LHCN-M2 (cell line): ENCODE data around the gene COX7A2L. TPM values are rescaled to one million over a fixed set of nuclear protein-coding genes. Genes with fewer than 3 reads are reported as not detected.

ENCODE experiments used
- DNase-seq: peaks from one replicate; pipeline ENCODE4 v3.0.0-alpha.2; 2012; ENCODE audit warnings: low read depth
- total RNA-seq: library from RNA; depleted of rRNA; stranded (reverse); fragments of >200 nt; gene quantifications from 2 replicates; pipeline ENCODE4 v1.2.3, GENCODE V29; 2014; rRNA removed

The COX7A2L gene
- total RNA-seq, 1 experiment from 2014 or later = 166 TPM

- DNase-seq = no peak
These were observed 39.5 kb downstream of the COX7A2L start for GRCh38 chr2:42321452-42322064.

- no peak for DNase-seq
These were observed 41.8 kb downstream of the COX7A2L start for GRCh38 chr2:42319265-42319664.

- no peak for DNase-seq
These were observed 43.1 kb downstream of the COX7A2L start for GRCh38 chr2:42317945-42318344.

- DNase-seq = no peak
These were observed 43.5 kb downstream of the COX7A2L start for GRCh38 chr2:42317486-42317885.

GRCh38 chr2:42316910-42317309 is 44.1 kb downstream of the COX7A2L start:
- no peak for DNase-seq

GRCh38 chr2:42315844-42316470 is 45.1 kb downstream of the COX7A2L start:
- peak; percentile 48 for DNase-seq

GRCh38 chr2:42314892-42315468 is 46.0 kb downstream of the COX7A2L start:
- peak; percentile 89 for DNase-seq

- no peak for DNase-seq
These were observed 48.9 kb downstream of the COX7A2L start for GRCh38 chr2:42312106-42312505.

- no peak for DNase-seq
These were observed 51.0 kb downstream of the COX7A2L start for GRCh38 chr2:42310007-42310515.

- no peak for DNase-seq
These were observed 51.7 kb downstream of the COX7A2L start for GRCh38 chr2:42309366-42309765.

GRCh38 chr2:42307180-42307579 is 53.8 kb downstream of the COX7A2L start:
- no peak for DNase-seq

- DNase-seq = no peak
These were observed 56.8 kb downstream of the COX7A2L start for GRCh38 chr2:42304059-42304713.

- no peak for DNase-seq
These were observed 57.8 kb downstream of the COX7A2L start for GRCh38 chr2:42303252-42303651.

- DNase-seq = no peak
These were observed 60.5 kb downstream of the COX7A2L start for GRCh38 chr2:42300527-42300926.

Other genes with a start within 250 kb of the COX7A2L start
- 39.9 and 48.9 TPM in 2 replicates for gene EML4, start 191.9 kb downstream of the COX7A2L start, total RNA-seq
- gene KCNG3, start 132.8 kb upstream of the COX7A2L start, total RNA-seq = not detected in 2 replicates
- 18.3 and 18.8 TPM in 2 replicates for gene MTA3, start 207.4 kb upstream of the COX7A2L start, total RNA-seq